Karpas-422 (cell line): ENCODE measurements around the gene FSTL5. TPM values are rescaled to one million over a fixed set of nuclear protein-coding genes. Genes with fewer than 3 reads are reported as not detected.

Experiments
- DNase-seq: peaks from one replicate; pipeline ENCODE4 v3.0.0-alpha.2; 2015
- H2AFZ ChIP-seq: fragments of 200-600 bp; sonication (generic); 2 replicates; pipeline ENCODE4 v1.6.1; 2014; ENCODE audit warnings: antibody characterized with exemption, low read length, mixed read lengths
- H3K27ac ChIP-seq: fragments of 200-600 bp; sonication (generic); 2 replicates; pipeline ENCODE4 v1.5.1; 2014; ENCODE audit warnings: mild to moderate bottlenecking, low read length, moderate library complexity
- H3K27me3 ChIP-seq: fragments of 200-600 bp; sonication (generic); 2 replicates; pipeline ENCODE4 v1.6.1; 2014; ENCODE audit warnings: low read length, mixed read lengths
- H3K36me3 ChIP-seq: fragments of 200-600 bp; sonication (generic); 2 replicates; pipeline ENCODE4 v1.6.1; 2014; ENCODE audit warnings: low read length, mixed read lengths; ENCODE audit not compliant: insufficient read depth
- H3K4me1 ChIP-seq: fragments of 200-600 bp; sonication (generic); 2 replicates; pipeline ENCODE4 v1.6.1; 2014; ENCODE audit warnings: mild to moderate bottlenecking, low read length, mixed read lengths
- H3K4me2 ChIP-seq: fragments of 200-600 bp; sonication (generic); 2 replicates; pipeline ENCODE4 v1.6.1; 2014; ENCODE audit warnings: low read length, low read depth, mild to moderate bottlenecking; ENCODE audit not compliant: poor library complexity, severe bottlenecking
- H3K4me3 ChIP-seq: fragments of 200-600 bp; sonication (generic); 2 replicates; pipeline ENCODE4 v1.5.1; 2014; ENCODE audit warnings: mild to moderate bottlenecking, antibody characterized with exemption, low read length, mixed read lengths
- H3K79me2 ChIP-seq: fragments of 200-600 bp; sonication (generic); 2 replicates; pipeline ENCODE4 v1.6.1; 2014; ENCODE audit warnings: mild to moderate bottlenecking, low read length, mixed read lengths
- H3K9ac ChIP-seq: fragments of 200-600 bp; sonication (generic); 2 replicates; pipeline ENCODE4 v1.6.0; 2014; ENCODE audit warnings: low read length
- H3K9me2 ChIP-seq: fragments of 200-600 bp; sonication (generic), shearing (Covaris generic); replicated peaks from 2 replicates; pipeline ENCODE4 v1.6.0; 2014; ENCODE audit warnings: mild to moderate bottlenecking, low read length, moderate library complexity; ENCODE audit not compliant: insufficient read depth
- H3K9me3 ChIP-seq: fragments of 300-700, 200-600 bp; sonication (generic); 2 replicates; pipeline ENCODE4 v1.6.1; 2014; ENCODE audit warnings: low read length, mixed read lengths
- H4K20me1 ChIP-seq: fragments of 200-600 bp; sonication (generic); 2 replicates; pipeline ENCODE4 v1.6.1; 2014; ENCODE audit warnings: mild to moderate bottlenecking, antibody characterized with exemption, low read length, low read depth; ENCODE audit not compliant: insufficient read depth
- total RNA-seq: library from RNA; depleted of rRNA; stranded (reverse); fragments of >200 nt; shearing (Covaris generic); gene quantifications from 2 replicates; pipeline ENCODE4 v1.2.3, GENCODE V29; 2014; ENCODE audit warnings: low replicate concordance

The FSTL5 gene
- total RNA-seq, 1 experiment from 2014 or later: not detected

- H3K79me2 ChIP-seq: no peaks in the 10 kb centered on the region
- H3K4me1 ChIP-seq: no peaks in the 10 kb centered on the region
- no peak overlapping the region for H3K27ac ChIP-seq
Measured at GRCh38 chr4:161519611-161520010, 644.2 kb downstream of the FSTL5 start.

GRCh38 chr4:161517941-161518340, 645.9 kb downstream of the FSTL5 start:
- peaks cover 14% of the 10 kb centered on the region for H3K9me3 ChIP-seq
- no peak overlapping the region for H3K9ac ChIP-seq
- no peaks in the 10 kb centered on the region for H3K27me3 ChIP-seq
- no peaks in the 10 kb centered on the region for H3K36me3 ChIP-seq
- no peak overlapping the region for H3K4me2 ChIP-seq
- H3K9me2 ChIP-seq: no peaks in the 10 kb centered on the region
- no peak overlapping the region for H3K27ac ChIP-seq
- no peaks in the 10 kb centered on the region for H3K79me2 ChIP-seq
- no peak overlapping the region for H3K4me3 ChIP-seq
- no peaks in the 10 kb centered on the region for H4K20me1 ChIP-seq
- DNase-seq: no peak
- H2AFZ ChIP-seq: no peak overlapping the region
- H3K4me1 ChIP-seq: no peaks in the 10 kb centered on the region

More at GRCh38 chr4:161519611-161520010, 644.2 kb downstream of the FSTL5 start:
- Histone ChIP-seq H3K36me3 (no peaks in the 10 kb centered on the region), H2AFZ (no peak overlapping the region), H3K9ac (no peak overlapping the region), H3K4me3 (no peak overlapping the region), H3K9me2 (no peaks in the 10 kb centered on the region), H4K20me1 (no peaks in the 10 kb centered on the region), H3K4me2 (no peak overlapping the region), H3K9me3 (peaks cover 12% of the 10 kb centered on the region), H3K27me3 (no peaks in the 10 kb centered on the region)
- DNase-seq: no peak

GRCh38 chr4:161505141-161505540, 658.7 kb downstream of the FSTL5 start:
- H3K4me3 ChIP-seq: no peak overlapping the region
- no peak overlapping the region for H3K27ac ChIP-seq
- H3K4me1 ChIP-seq: no peaks in the 10 kb centered on the region
- no peaks in the 10 kb centered on the region for H3K27me3 ChIP-seq
- no peak overlapping the region for H3K9ac ChIP-seq
- H3K4me2 ChIP-seq: no peak overlapping the region
- peaks cover 37% of the 10 kb centered on the region for H3K9me3 ChIP-seq
- H3K79me2 ChIP-seq: no peaks in the 10 kb centered on the region
- no peaks in the 10 kb centered on the region for H3K9me2 ChIP-seq
- no peak overlapping the region for H2AFZ ChIP-seq
- DNase-seq: no peak
- H3K36me3 ChIP-seq: no peaks in the 10 kb centered on the region
- no peaks in the 10 kb centered on the region for H4K20me1 ChIP-seq

- no peak overlapping the region for H3K9ac ChIP-seq
- H2AFZ ChIP-seq: no peak overlapping the region
- H3K4me1 ChIP-seq: no peaks in the 10 kb centered on the region
- DNase-seq: no peak
- no peaks in the 10 kb centered on the region for H3K27me3 ChIP-seq
- no peak overlapping the region for H3K4me2 ChIP-seq
- H3K9me2 ChIP-seq: no peaks in the 10 kb centered on the region
- no peak overlapping the region for H3K4me3 ChIP-seq
- H3K9me3 ChIP-seq: peaks cover 47% of the 10 kb centered on the region
- H3K36me3 ChIP-seq: no peaks in the 10 kb centered on the region
- no peaks in the 10 kb centered on the region for H4K20me1 ChIP-seq
- H3K79me2 ChIP-seq: no peaks in the 10 kb centered on the region
- H3K27ac ChIP-seq: no peak overlapping the region
Measured at GRCh38 chr4:161498155-161498554, 665.6 kb downstream of the FSTL5 start.

- Histone ChIP-seq H3K79me2 (no peaks in the 10 kb centered on the region), H3K27ac (no peak overlapping the region), H3K36me3 (no peaks in the 10 kb centered on the region), H3K9me3 (peaks cover 43% of the 10 kb centered on the region), H4K20me1 (no peaks in the 10 kb centered on the region), H3K9ac (no peak overlapping the region), H3K9me2 (no peaks in the 10 kb centered on the region), H3K4me2 (no peak overlapping the region), H3K27me3 (no peaks in the 10 kb centered on the region), H3K4me3 (no peak overlapping the region), H3K4me1 (no peaks in the 10 kb centered on the region), H2AFZ (no peak overlapping the region)
- no peak for DNase-seq
Measured at GRCh38 chr4:161486461-161486860, 677.3 kb downstream of the FSTL5 start.

DNA sequence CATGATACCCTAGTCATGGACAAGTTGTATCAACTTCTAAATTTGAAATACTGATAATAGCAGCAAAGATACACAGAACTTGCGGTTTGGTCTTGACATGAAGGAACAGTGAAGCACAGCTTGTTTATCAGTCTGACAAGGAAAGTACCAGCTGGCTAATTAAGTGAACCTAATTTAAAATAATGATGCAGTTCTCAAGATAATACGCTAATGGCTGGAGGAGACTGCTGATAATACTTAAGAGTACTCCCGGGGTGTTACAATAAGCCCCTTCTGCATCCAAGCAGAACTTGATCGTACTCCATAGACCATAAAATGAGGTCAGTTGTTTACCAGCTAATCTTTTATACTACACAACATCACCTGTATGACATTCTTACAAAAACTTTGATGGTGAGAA, 697.5 kb downstream of the FSTL5 start:
- Histone ChIP-seq H3K4me1 (no peaks in the 10 kb centered on the region), H3K36me3 (no peaks in the 10 kb centered on the region), H3K4me2 (no peak overlapping the region), H3K9me2 (no peaks in the 10 kb centered on the region), H3K9ac (no peak overlapping the region), H3K27ac (no peak overlapping the region), H3K4me3 (no peak overlapping the region), H2AFZ (no peak overlapping the region), H3K79me2 (no peaks in the 10 kb centered on the region), H3K27me3 (no peaks in the 10 kb centered on the region), H3K9me3 (peaks cover 23% of the 10 kb centered on the region), H4K20me1 (no peaks in the 10 kb centered on the region)
- DNase-seq: no peak

DNA sequence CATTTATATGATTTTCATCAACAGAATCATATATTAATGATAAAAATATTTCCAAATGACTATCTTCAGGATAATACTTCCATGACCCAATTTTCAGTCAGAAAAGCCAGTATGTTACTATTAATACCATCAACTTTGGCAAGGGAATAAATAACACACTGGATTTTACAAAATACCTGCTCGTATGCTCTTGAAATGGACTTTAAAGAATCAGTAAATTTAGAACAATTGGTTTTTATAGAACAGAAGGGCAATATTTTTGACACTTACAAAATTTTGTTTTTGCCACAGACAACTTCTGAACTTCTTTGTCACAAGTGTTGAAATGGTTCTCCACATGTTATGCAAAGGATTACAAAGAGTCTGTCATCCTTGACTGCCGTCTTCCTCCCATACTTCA, 700.4 kb downstream of the FSTL5 start:
- H3K9me3 ChIP-seq: peaks cover 21% of the 10 kb centered on the region
- no peak for DNase-seq
- H3K27ac ChIP-seq: no peak overlapping the region
- H3K36me3 ChIP-seq: no peaks in the 10 kb centered on the region
- H3K4me1 ChIP-seq: no peaks in the 10 kb centered on the region
- no peak overlapping the region for H3K4me2 ChIP-seq
- no peaks in the 10 kb centered on the region for H3K9me2 ChIP-seq
- H4K20me1 ChIP-seq: no peaks in the 10 kb centered on the region
- H3K4me3 ChIP-seq: no peak overlapping the region
- H3K27me3 ChIP-seq: no peaks in the 10 kb centered on the region
- H3K79me2 ChIP-seq: no peaks in the 10 kb centered on the region
- H3K9ac ChIP-seq: no peak overlapping the region
- no peak overlapping the region for H2AFZ ChIP-seq

- no peak for DNase-seq
- Histone ChIP-seq H3K4me2 (no peak overlapping the region), H3K27me3 (no peaks in the 10 kb centered on the region), H3K27ac (no peak overlapping the region), H3K9me3 (peaks cover 32% of the 10 kb centered on the region), H3K4me1 (no peaks in the 10 kb centered on the region), H3K36me3 (no peaks in the 10 kb centered on the region; the same call in 1 of the 2 replicates), H3K79me2 (no peaks in the 10 kb centered on the region), H3K9ac (no peak overlapping the region), H3K4me3 (no peak overlapping the region), H3K9me2 (no peaks in the 10 kb centered on the region), H4K20me1 (no peaks in the 10 kb centered on the region), H2AFZ (no peak overlapping the region)
Measured at GRCh38 chr4:161457906-161458305, 705.9 kb downstream of the FSTL5 start.

GRCh38 chr4:161457311-161457710, 706.5 kb downstream of the FSTL5 start:
- Histone ChIP-seq H4K20me1 (no peaks in the 10 kb centered on the region), H3K27me3 (no peaks in the 10 kb centered on the region), H3K4me1 (no peaks in the 10 kb centered on the region), H3K4me2 (no peak overlapping the region), H3K9ac (no peak overlapping the region), H3K27ac (no peak overlapping the region), H3K4me3 (no peak overlapping the region), H2AFZ (no peak overlapping the region), H3K79me2 (no peaks in the 10 kb centered on the region), H3K9me2 (no peaks in the 10 kb centered on the region), H3K36me3 (no peaks in the 10 kb centered on the region; the same call in 1 of the 2 replicates), H3K9me3 (peaks cover 32% of the 10 kb centered on the region)
- no peak for DNase-seq
